HG02798 (cell line): Measurements from ENCODE around the gene CELF2.
A peak's percentile ranks its signal among the peaks of the same experiment; 100 is the strongest.

Experiments used
- ATAC-seq: cut with Tn5 transposase; IDR thresholded peaks from one replicate; pipeline ENCODE4 v1.9.1; 2021; ENCODE audit warnings: mild to moderate bottlenecking; ENCODE audit not compliant: unreplicated experiment, poor library complexity

Gene CELF2

DNA sequence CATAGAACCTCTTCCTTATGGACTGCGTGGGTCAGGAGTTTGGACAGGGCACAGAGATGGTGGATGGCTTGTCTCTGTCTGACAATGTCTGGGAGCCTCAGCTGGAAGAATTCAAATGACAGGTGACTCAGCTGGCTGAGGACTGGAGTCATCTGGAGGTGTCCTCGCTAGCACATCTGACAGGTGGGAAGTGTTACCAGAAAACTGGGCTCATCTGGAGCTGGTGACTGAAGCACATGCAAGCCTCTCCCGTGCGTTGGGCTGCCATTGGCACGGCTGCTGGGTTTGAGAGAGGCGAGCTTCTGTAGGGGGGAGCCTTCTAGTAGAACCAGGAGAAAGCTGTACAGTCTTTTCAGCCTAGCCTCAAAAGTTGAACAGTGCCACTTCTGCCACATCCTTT is 71.0 kb downstream of the CELF2 start:
- no peak for ATAC-seq

DNA sequence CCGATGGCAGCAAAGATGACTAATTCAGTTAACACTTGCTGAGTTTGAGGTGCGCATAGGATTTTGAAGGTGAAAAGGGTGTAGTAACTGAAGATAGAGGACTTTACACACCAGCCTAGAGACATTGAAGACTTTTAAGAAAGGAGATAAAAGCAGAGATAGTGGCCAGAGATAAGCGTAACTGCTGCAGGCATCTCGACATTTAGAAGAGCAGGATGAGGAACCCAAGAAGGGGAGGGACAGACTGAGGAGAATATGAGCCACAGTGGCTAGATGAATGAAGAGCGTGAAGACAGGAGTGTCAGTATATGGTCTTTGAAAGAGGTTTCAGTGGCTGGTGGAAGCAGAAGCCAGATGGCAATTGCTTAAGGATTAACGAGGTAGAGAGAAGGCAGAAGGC is 71.6 kb downstream of the CELF2 start:
- ATAC-seq = no peak

GRCh38 chr10:11091517-11092102 is 73.9 kb downstream of the CELF2 start:
- ATAC-seq = no peak

GRCh38 chr10:11093771-11094736 is 76.4 kb downstream of the CELF2 start:
- ATAC-seq = no peak

DNA sequence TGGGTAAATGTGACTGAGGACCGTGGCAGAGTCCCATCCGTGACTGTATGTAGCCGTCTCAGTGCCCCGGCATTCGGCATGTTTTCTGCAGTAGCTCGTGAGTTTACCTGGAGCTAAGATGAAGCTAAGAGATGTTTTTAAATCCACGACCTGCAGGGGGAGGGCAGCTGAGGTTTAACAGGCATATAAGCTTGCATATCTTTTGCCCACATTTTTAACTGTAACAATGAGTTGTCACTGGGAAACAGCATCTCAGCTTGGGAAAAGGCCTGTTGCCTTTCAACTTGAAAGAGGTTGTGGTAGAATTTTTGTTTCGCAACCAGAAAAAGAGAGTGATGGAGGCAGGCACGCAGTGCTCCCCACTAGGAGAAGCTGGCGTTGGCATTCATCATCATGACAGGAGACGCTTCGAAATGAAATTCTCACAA is 77.7 kb downstream of the CELF2 start:
- no peak for ATAC-seq

DNA sequence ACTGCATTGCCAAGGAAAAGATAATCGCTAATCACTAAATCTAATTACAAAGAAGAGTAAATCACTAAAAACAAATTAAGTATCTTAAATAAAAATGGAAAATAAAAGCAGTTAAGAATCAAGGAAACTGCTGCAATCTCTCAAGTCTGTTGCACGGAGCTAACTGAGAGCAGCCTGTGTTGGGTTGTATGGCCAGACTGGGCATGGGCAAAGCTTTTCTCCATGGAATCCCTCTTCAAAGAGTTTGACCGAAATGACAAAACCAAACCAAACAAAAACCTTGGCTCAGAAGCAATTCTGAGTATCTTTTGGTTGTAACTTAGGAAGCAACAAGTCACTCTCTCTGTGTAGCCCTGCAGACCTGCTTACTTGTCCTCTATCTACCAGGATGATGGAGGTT is 78.8 kb downstream of the CELF2 start:
- ATAC-seq = no peak

DNA sequence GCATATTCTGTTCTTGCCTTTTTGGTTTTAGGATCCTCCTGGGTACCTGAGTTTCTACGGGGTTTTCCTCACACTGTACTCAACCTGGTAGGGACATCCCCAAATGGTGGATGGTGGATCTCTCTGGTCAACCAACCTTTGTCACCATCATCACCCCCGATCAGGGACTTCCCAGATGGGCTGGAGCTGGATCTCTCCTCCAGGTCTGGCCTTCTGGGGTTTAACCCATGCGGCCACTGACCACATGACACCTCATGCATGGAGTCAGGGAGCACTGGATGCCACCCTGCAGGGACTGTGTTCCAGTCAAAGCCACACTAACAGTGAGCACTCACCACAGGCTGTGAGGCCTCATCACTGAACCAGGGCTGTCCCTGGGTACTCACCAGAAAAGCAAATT is 80.0 kb downstream of the CELF2 start:
- peak; percentile 80 for ATAC-seq

GRCh38 chr10:11098666-11099065 is 81.0 kb downstream of the CELF2 start:
- ATAC-seq = no peak

GRCh38 chr10:11104772-11105675 is 87.4 kb downstream of the CELF2 start:
- ATAC-seq = no peak

GRCh38 chr10:11105676-11106004 is 88.0 kb downstream of the CELF2 start:
- ATAC-seq = no peak

DNA sequence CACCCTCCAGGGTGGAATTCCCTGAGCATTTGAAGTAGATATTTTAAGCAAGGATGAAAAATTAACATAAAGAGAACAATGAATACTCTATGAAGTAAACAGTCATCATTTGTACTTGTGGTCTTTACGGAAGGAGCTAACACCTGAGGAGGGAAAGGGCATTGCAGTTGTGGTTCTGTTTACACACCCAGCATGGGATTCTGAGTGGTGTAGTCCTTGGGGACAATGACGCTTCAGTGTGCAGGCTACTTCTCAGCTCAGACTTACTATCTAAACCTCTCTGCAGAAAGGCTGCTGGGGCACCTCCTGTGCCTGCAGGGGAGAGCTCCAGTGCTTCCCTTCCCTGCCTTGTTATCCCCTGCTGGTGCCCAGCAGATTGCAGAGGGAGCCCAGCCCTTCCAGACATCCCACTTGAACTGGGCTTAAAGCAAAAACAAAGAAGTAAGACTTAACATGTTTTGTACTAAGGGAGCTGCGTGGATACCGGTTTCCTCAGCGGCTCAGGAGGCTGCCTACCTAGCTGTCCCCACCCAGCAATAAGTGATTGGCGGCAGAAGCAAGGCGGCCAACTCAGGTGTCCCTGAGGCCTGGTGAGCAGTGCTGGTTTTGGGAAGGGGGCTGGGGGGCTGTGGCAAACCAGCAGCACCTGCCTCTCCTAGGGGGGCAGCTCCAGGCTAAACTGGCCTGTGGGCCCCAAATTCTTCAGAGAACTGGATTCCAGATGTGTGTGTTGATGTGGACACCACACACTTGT is 89.1 kb downstream of the CELF2 start:
- no peak for ATAC-seq

- no peak for ATAC-seq
These were observed 90.3 kb downstream of the CELF2 start for GRCh38 chr10:11107948-11108347.

- no peak for ATAC-seq
These were observed 90.7 kb downstream of the CELF2 start for GRCh38 chr10:11108356-11108755.

DNA sequence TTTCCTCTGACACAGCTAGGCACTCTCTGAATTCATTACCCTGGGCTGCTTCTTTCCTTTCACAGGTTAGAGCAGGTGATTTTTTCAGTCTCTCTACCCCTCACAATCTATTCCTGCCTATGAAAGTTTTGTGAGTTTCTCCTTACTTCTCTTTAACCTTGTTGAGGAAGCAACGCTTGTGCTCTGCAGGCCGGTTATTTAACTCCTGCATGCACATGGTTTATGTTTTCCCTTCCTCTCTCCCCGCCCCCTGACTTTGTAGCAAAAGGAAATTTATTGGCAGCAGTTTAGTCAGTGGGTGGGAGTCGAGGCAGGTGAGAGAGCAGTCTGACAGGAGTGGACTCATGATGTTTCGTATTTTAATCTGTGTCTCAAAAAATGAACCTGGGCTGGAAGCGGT is 91.9 kb downstream of the CELF2 start:
- no peak for ATAC-seq

DNA sequence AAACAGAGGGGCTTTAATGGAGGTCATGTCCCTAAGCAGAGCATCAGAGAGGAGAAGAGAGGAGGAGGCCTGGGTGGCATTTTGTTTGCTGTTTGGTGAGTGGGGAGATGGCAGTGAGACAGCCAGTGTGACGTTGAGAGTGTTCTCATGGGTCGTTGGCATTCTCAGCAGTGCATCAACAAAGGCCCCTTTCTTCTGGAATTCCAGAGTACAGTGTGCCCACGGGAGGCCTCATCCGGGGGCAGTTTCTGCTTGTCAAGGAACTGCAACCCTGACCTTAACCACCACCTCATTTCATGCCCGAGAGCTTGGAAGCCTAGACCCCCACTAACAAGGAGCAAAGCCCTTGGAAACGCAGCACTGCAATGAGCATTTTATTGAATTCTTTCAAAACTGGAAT is 92.9 kb downstream of the CELF2 start:
- no peak for ATAC-seq

- no peak for ATAC-seq
These were observed 93.8 kb downstream of the CELF2 start for GRCh38 chr10:11111490-11111889.

DNA sequence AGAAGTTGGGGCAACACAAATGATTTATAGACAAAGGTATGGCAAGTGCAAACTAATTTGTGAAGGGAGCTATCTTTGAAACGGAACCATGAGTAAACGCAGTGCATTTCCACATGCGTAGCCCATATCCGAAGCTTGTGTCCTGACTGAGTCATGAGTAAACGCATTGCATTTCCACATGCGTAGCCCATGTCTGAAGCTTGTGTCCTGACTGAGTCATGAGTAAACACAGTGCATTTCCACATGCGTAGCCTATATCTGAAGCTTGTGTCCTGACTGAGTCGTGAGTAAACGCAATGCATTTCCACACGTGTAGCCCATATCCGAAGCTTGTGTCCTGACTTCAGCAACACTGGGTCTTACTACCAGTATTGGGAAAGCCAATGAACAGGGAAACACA is 95.0 kb downstream of the CELF2 start:
- ATAC-seq = no peak

GRCh38 chr10:11113156-11113555 is 95.5 kb downstream of the CELF2 start:
- peak; percentile 52 for ATAC-seq

DNA sequence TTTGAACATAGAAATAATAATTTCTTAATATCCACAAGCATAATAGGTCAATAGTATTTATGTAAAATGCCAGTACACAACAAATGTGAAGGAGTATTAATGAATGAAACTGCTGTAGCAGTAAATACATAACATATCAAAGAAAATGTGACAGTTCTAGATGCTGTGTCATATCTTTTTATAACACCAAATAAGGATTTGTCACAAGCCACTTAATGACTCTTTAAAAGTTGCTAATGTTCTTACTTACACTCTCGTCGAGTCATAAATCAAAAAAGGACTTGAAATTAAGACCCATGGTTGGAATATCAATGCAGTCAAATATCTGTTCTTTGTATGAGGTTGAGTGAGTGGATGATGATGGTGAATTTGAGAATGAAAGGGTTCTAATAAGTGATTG is 96.6 kb downstream of the CELF2 start:
- ATAC-seq = no peak

GRCh38 chr10:11115337-11115736 is 97.7 kb downstream of the CELF2 start:
- ATAC-seq = no peak
